GM18511 (cell line): Measurements from ENCODE around the gene RAD17.
"Not testable (repeated sequence)": the region's sequence is repeated elsewhere in the genome, so short reads cannot be mapped to it uniquely, and the experiment has no call there.

Experiments
- ATAC-seq: cut with Tn5 transposase; IDR thresholded peaks from one replicate; pipeline ENCODE4 v1.9.1; 2021; ENCODE audit warnings: mild to moderate bottlenecking, moderate library complexity; ENCODE audit not compliant: unreplicated experiment

The RAD17 gene

GRCh38 chr5:69374911-69375446 is 5.4 kb downstream of the RAD17 start:
- ATAC-seq, result peak; percentile 79

- no peak for ATAC-seq
Measured at GRCh38 chr5:69378376-69378775, 8.8 kb downstream of the RAD17 start.

DNA sequence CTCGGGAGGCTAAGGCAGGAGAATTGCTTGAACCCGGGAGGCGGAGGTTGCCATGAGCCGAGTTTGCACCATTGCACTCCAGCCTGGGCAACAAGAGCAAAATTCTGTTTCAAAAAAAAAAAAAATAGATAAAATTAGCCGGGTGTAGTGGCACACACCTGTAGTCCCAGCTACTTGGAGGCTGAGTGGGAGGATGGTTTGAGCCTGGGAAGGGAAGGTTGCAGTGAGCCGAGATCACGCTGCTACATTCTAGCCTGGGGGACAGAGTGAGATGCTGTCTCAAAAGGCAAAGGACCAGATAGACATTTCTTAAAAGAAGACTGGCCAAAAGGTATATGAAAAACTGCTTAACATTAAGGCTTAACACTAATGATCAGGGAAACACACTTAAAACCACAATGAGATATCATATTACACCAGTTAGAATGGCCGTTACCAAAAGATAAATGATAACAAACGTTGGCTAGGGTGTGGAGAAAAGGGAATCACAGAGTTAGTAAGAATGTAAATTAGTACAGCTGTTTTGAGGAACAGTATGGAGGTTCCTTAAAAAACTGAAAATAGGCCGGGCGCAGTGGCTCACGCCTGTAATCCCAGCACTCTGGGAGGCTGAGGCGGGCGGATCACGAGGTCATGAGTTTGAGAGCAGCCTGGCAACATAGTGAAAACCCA is 35.2 kb downstream of the RAD17 start:
- ATAC-seq, result no peak

DNA sequence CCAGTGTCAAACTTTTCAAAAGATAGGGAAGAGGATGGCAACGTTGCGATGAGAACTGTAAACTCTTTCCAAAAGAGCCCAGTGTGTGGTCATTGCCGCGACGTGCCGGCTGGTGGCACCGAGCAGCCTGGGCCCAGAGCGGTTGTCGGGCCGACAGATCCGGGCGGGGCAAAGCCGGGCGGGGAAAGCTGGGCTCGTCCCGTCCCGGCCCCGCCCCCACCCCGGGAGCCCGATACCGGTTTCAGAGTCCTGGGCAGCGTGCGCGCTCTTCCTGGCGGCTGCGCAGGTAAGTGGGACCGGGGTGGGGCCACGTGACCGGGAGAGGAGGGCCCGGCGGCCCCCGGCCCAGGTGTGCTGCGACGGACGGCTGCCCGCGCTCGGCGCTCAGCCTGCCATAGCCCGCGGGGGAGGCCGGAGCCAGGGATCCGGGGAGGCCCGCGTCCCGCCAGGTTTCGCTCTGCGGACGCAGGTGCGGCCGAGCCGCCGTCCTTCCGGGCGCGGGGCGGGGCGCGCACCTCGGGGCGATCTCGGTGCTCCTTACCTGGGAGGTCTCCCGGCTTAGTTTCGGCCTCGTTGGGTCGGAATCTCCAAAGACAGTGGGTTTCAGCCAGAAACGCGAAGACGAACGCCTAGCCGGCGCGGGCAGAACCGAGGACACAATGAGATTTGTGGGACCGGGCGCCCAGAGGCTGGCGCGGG is 45.4 kb downstream of the RAD17 start, which contains the start of gene MARVELD2:
MARVELD2 (plus strand) TSS at position 232 of the 699 bp plus-strand sequence. CDS start 4,270 bp downstream, outside the sequence.
- ATAC-seq, result peak; percentile 80

DNA sequence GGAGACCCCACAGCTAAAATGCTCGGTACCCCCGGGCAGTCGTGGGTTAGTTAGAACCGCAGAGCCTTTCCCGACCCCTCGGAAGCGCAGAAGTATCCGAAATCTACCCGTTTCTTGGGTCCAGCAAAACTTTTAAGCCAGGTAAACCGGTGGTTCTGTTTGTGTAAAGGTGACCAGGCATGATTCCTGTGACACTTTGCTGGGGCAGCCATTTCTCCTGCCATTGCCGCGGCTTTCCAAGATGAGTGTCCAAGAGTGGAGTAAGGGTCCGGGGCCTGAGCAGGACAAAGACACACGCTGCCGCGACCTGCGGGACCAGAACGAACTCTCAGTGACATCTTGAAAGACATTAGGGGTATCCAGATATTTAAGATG is 46.0 kb downstream of the RAD17 start:
- ATAC-seq, result no peak

- no peak for ATAC-seq
Measured at GRCh38 chr5:69416180-69416579, 46.6 kb downstream of the RAD17 start.

DNA sequence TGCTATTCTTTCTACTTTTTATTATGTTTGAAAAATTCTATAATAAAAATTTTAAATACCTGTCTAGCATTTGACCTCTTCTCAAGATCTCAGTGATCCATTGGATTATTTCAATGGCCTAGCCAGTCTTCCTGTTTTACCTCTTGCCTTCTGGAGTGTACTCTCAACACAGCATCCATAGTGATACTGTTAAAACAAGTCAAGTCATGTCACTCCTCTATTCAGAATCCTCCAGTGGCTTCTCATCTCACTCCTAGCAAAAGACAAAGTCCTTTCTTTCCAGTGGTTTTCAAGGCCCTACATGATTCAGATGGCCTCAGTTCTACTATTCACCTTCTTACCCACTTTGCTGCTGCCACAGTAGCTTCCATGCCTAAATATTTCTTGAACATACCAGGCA is 47.1 kb downstream of the RAD17 start:
- ATAC-seq, result no peak

- no peak for ATAC-seq
Measured at GRCh38 chr5:69418554-69418953, 48.9 kb downstream of the RAD17 start.

GRCh38 chr5:69431424-69432303 is 62.0 kb downstream of the RAD17 start:
- no peak for ATAC-seq

DNA sequence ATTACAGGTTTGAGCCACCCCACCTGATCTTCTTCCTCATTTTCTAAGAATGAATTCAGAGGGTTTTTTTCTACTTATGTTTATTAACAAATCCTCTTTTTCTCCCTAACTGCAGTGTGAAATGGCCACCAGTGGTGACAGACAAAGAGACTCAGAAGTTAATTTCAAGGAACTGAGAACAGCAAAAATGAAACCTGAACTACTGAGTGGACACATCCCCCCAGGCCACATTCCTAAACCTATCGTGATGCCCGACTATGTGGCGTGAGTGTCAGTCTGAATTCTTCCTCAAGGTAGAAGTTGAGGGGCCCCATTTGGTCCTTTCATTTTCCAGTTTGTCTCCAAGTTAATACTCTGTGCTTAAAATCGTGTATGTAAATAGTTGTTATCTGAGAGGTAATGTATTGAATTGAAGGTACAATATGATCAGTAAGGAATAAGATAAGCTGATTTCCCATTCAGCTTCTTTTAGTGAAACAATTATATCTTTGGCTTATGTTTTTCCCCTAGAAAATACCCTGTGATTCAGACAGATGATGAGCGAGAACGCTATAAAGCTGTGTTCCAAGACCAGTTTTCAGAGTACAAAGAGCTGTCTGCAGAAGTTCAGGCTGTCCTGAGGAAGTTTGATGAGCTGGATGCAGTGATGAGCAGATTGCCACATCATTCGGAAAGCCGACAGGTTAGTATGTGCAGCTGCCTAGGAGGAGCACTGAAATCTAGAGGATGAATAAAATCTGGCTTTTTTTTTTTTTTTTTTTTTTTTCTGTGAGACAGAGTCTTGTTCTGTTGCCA is 63.0 kb downstream of the RAD17 start:
- peak; percentile 84 for ATAC-seq

GRCh38 chr5:69435276-69435884 is 65.8 kb downstream of the RAD17 start:
- not testable (repeated sequence) for ATAC-seq

- ATAC-seq, result no peak
Measured at GRCh38 chr5:69444127-69444754, 74.6 kb downstream of the RAD17 start.

DNA sequence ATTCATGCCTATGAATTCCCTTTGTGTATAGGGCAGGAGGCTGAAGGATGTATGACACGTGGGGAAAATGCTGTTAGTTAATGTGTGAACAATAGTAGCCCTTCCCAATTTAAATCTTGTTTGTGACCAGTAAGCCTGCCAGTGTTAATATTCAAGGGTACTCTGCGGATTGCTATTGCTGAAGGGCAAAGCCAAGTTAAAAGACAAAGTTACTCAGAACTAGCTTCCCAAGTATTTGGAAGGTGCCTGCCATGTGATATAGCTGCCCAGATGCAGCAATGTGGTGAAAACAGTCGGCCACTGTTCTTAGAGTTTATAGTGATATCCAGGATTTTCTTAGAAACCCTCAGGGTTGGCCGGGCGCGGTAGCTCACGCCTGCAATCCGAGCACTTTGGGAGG is 79.9 kb downstream of the RAD17 start:
- no peak for ATAC-seq

DNA sequence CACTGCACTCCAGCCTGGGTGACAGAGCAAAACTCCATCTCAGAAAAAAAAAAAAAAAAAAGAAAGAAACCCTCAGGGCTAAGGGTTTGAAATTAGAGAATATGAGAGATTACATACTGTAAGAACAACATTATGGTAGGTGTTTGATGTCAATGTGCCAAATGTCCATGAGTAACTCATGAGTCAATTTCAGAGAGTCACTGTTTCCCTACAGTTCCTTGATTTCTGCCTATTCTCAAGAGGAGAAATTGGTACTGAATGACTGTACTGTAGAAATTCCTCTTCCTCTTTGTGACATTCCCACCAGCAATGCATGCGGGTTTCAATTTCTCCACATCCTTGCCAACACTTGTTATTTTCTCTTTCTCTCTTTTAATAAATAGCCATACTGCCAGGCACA is 80.5 kb downstream of the RAD17 start:
- no peak for ATAC-seq

GRCh38 chr5:69450527-69450926 is 80.9 kb downstream of the RAD17 start:
- ATAC-seq, result not testable (repeated sequence)

DNA sequence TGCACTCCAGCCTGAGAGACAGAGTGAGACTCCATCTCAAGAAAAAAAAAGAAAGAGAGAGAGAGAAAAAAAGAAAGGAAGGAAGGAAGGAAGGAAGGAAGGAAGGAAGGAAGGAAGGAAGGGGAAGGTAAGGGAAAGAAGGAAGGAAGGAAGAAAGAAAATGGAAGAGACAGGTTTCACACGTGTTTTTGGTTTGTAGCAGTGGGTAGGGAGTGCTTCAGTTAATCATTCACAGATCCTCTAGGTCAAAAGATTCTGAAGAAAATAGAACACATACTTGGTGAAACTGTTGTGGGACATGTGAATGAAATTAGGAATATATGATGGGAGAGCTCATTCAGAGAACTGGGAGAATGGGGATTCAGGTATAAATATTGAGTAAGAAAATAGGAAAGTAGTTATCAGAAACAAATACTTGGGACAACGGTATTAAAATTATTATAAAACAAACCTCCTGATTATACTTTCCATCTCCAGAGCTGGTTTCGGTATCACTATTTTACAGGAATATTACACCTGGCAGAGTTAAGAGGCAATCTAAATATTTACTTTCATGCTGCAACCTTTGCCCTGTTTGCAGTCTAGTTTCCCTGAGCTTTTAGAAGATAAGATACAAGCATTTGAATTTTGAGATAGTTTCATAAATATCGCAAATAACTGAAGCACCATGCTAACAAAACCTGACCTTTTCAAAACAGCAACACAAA is 82.5 kb downstream of the RAD17 start:
- ATAC-seq, result no peak

GRCh38 chr5:69453487-69453886 is 83.9 kb downstream of the RAD17 start:
- ATAC-seq, result not testable (repeated sequence)

GRCh38 chr5:69454460-69455249 is 85.0 kb downstream of the RAD17 start:
- no peak for ATAC-seq
